HepG2 (cell line): Measurements from ENCODE around the gene ATIC. TPM values are rescaled to one million over a fixed set of nuclear protein-coding genes. Genes with fewer than 3 reads are reported as not detected.

ENCODE experiments used
- CCAR2 ChIP-seq: fragments of 200-400 bp; formaldehyde crosslinking; optimal IDR thresholded peaks from 2 replicates; pipeline ENCODE3; 2018; ENCODE audit warnings: low read depth, mild to moderate bottlenecking, low read length, moderate library complexity
- CREB1 ChIP-seq, 2 experiments: fragments of 450-650 bp in 1 of 2; IDR thresholded peaks; 2 replicates each; pipeline ENCODE4 v1.6.1; 2016 to 2017; ENCODE audit warnings: control low read depth in 1 of 2, mild to moderate bottlenecking in 1 of 2, missing compliant biosample characterization in 1 of 2, missing genetic modification characterization in 1 of 2
- DPF2 ChIP-seq: sonication (generic); formaldehyde crosslinking; IDR thresholded peaks from 2 replicates; pipeline ENCODE4 v1.4.0; 2020; ENCODE audit warnings: mild to moderate bottlenecking, low read depth, missing genetic modification reagents, borderline replicate concordance
- KAT2B ChIP-seq: fragments of 150-350 bp; IDR thresholded peaks from 2 replicates; pipeline ENCODE4 v1.6.1; 2014; ENCODE audit warnings: low read depth, low read length, borderline replicate concordance
- NR1H2 ChIP-seq: sonication (generic); formaldehyde crosslinking; IDR thresholded peaks from 2 replicates; pipeline ENCODE4 v1.8.1; 2022; ENCODE audit warnings: low read depth, missing genetic modification reagents, borderline replicate concordance
- RAD21 ChIP-seq: fragments of 450-650 bp; formaldehyde crosslinking; IDR thresholded peaks from 2 replicates; pipeline ENCODE4 v1.5.0; 2020; ENCODE audit warnings: mild to moderate bottlenecking
- RELA ChIP-seq: sonication (generic); formaldehyde crosslinking; IDR thresholded peaks from 2 replicates; pipeline ENCODE4 v1.4.0; 2020; ENCODE audit warnings: missing genetic modification reagents
- ZFP36L2 ChIP-seq: sonication (generic); formaldehyde crosslinking; IDR thresholded peaks from 2 replicates; pipeline ENCODE4 v1.4.0; 2020; ENCODE audit warnings: missing genetic modification reagents
- ZKSCAN5 ChIP-seq: sonication (generic); formaldehyde crosslinking; IDR thresholded peaks from 2 replicates; pipeline ENCODE4 v1.5.1; 2020; ENCODE audit warnings: mild to moderate bottlenecking, missing genetic modification reagents
- ZNF382 ChIP-seq: sonication (generic); formaldehyde crosslinking; IDR thresholded peaks from 2 replicates; pipeline ENCODE4 v1.5.0; 2020; ENCODE audit warnings: missing genetic modification reagents, mild to moderate bottlenecking, borderline replicate concordance
- ZNF724P ChIP-seq: sonication (generic); formaldehyde crosslinking; IDR thresholded peaks from 2 replicates; pipeline ENCODE4 v1.8.0; 2022; ENCODE audit warnings: missing genetic modification reagents, borderline replicate concordance
- ZNF841 ChIP-seq: sonication (generic); formaldehyde crosslinking; IDR thresholded peaks from 2 replicates; pipeline ENCODE4 v1.8.1; 2023; ENCODE audit warnings: missing genetic modification reagents, borderline replicate concordance
- ZSCAN12 ChIP-seq: sonication (generic); formaldehyde crosslinking; IDR thresholded peaks from 2 replicates; pipeline ENCODE4 v1.9.0; 2021; ENCODE audit warnings: mild to moderate bottlenecking, missing genetic modification reagents
- polyA plus RNA-seq, 8 experiments: library from polyadenylated mRNA; depleted of rRNA in 3 of 8; stranded (reverse) in 7 of 8; unstranded in 1 of 8; fragments of >200 nt; fragmentation: Illumina TruSeq in 4 of 8; extraction: Trizol in 4 of 8; gene quantifications; 2 replicates each; pipeline versions ENCODE4 v1.2.1 to v1.2.3, GENCODE V29; 2011 to 2016; ENCODE audit warnings: low read depth in 4 of 8, missing spikeins in 1 of 8, mixed read lengths in 1 of 8; ENCODE audit not compliant: insufficient read depth in 1 of 8
- total RNA-seq, 5 experiments: library from RNA; depleted of rRNA; stranded (reverse); fragments of >200 nt; fragmentation: Illumina TruSeq; extraction: Trizol; gene quantifications; 2 replicates each; pipeline ENCODE4 v1.2.3, GENCODE V29; 2016; ENCODE audit warnings: low read depth in 1 of 5
- TF ChIP-seq, protein P1 (sequence below): sonication (generic); formaldehyde crosslinking; conservative IDR thresholded peaks from 2 replicates; pipeline ENCODE4 v1.4.0; 2020; ENCODE audit warnings: missing genetic modification reagents
- TF ChIP-seq, protein P2 (sequence below): sonication (generic); formaldehyde crosslinking; IDR thresholded peaks from 2 replicates; pipeline ENCODE4 v1.4.0; 2020; ENCODE audit warnings: missing genetic modification reagents, borderline replicate concordance
- TF ChIP-seq, protein P3 (sequence below): sonication (generic); formaldehyde crosslinking; IDR thresholded peaks from 2 replicates; pipeline ENCODE4 v1.9.0; 2022; ENCODE audit warnings: low read depth, missing genetic modification reagents
- TF ChIP-seq, protein P4 (sequence below): sonication (generic); formaldehyde crosslinking; IDR thresholded peaks from 2 replicates; pipeline ENCODE4 v1.4.0; 2020; ENCODE audit warnings: missing genetic modification reagents

The ATIC gene
- total and polyA plus RNA-seq, 2 of the 13 experiments (the other 11 are each of a cell fraction or from before 2014, with no cell fraction given) = 89.8 to 146 TPM

DNA sequence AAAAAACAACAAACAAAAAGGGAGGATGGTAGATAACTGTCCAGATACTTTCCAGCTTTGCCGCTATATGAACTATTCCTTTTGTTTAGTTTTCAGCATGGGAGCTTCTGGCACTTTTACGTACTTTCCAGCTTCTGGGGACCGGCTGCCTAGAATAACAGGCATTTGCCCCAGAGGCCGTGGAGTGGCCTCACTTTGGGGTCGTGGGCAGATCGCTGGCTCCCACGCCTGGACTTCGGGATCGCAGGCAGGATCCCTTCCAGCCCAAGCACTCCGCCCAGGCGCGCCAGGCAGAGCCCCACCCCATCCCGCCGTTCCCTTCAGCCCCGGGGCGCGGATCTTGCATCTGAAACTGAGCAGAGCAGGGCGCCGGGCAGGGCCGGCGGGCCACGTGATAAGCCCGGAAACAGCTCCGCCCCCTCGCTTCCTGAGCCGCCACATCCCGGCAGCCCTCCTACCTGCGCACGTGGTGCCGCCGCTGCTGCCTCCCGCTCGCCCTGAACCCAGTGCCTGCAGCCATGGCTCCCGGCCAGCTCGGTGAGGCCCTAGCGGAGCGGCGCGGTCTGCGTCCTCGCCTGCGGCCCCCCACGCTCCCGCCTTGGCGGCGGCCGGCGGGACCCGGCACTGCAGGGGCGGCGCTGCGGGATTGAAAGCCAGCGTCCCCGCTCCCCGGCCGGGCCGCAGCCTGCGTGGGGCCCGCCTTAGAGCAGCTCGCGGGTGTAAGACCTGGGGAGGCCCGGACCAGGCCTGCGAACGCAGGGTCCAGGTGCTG lies at the start of gene ATIC (continued):
- TF ChIP-seq, protein P1, sequence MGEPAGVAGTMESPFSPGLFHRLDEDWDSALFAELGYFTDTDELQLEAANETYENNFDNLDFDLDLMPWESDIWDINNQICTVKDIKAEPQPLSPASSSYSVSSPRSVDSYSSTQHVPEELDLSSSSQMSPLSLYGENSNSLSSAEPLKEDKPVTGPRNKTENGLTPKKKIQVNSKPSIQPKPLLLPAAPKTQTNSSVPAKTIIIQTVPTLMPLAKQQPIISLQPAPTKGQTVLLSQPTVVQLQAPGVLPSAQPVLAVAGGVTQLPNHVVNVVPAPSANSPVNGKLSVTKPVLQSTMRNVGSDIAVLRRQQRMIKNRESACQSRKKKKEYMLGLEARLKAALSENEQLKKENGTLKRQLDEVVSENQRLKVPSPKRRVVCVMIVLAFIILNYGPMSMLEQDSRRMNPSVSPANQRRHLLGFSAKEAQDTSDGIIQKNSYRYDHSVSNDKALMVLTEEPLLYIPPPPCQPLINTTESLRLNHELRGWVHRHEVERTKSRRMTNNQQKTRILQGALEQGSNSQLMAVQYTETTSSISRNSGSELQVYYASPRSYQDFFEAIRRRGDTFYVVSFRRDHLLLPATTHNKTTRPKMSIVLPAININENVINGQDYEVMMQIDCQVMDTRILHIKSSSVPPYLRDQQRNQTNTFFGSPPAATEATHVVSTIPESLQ (CRISPR knock-in tag) = peak; percentile 90
- no peak for TF ChIP-seq KAT2B
- no peak for TF ChIP-seq ZNF382 (CRISPR knock-in tag)
- peak; percentile 93 for TF ChIP-seq ZNF841 (CRISPR knock-in tag)
- TF ChIP-seq, protein P2, sequence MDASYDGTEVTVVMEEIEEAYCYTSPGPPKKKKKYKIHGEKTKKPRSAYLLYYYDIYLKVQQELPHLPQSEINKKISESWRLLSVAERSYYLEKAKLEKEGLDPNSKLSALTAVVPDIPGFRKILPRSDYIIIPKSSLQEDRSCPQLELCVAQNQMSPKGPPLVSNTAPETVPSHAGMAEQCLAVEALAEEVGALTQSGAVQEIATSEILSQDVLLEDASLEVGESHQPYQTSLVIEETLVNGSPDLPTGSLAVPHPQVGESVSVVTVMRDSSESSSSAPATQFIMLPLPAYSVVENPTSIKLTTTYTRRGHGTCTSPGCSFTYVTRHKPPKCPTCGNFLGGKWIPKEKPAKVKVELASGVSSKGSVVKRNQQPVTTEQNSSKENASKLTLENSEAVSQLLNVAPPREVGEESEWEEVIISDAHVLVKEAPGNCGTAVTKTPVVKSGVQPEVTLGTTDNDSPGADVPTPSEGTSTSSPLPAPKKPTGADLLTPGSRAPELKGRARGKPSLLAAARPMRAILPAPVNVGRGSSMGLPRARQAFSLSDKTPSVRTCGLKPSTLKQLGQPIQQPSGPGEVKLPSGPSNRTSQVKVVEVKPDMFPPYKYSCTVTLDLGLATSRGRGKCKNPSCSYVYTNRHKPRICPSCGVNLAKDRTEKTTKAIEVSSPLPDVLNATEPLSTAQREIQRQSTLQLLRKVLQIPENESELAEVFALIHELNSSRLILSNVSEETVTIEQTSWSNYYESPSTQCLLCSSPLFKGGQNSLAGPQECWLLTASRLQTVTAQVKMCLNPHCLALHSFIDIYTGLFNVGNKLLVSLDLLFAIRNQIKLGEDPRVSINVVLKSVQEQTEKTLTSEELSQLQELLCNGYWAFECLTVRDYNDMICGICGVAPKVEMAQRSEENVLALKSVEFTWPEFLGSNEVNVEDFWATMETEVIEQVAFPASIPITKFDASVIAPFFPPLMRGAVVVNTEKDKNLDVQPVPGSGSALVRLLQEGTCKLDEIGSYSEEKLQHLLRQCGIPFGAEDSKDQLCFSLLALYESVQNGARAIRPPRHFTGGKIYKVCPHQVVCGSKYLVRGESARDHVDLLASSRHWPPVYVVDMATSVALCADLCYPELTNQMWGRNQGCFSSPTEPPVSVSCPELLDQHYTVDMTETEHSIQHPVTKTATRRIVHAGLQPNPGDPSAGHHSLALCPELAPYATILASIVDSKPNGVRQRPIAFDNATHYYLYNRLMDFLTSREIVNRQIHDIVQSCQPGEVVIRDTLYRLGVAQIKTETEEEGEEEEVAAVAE (CRISPR knock-in tag) = peak; percentile 80; the same call in 1 of the 2 replicates
- TF ChIP-seq RAD21 (CRISPR knock-in tag) = peak; percentile 65
- 0 out of 2 replicates have a peak, but pooled peaks have one; percentile 31 for TF ChIP-seq DPF2 (CRISPR knock-in tag)
- peak; percentile 97 for TF ChIP-seq ZNF724P (CRISPR knock-in tag)
- TF ChIP-seq ZKSCAN5 (CRISPR knock-in tag) = 0 out of 2 replicates have a peak, but pooled peaks have one; percentile 7
- TF ChIP-seq ZFP36L2 (CRISPR knock-in tag) = no peak; the same call in 1 of the 2 replicates
- no peak for TF ChIP-seq CCAR2
- TF ChIP-seq, protein P3, sequence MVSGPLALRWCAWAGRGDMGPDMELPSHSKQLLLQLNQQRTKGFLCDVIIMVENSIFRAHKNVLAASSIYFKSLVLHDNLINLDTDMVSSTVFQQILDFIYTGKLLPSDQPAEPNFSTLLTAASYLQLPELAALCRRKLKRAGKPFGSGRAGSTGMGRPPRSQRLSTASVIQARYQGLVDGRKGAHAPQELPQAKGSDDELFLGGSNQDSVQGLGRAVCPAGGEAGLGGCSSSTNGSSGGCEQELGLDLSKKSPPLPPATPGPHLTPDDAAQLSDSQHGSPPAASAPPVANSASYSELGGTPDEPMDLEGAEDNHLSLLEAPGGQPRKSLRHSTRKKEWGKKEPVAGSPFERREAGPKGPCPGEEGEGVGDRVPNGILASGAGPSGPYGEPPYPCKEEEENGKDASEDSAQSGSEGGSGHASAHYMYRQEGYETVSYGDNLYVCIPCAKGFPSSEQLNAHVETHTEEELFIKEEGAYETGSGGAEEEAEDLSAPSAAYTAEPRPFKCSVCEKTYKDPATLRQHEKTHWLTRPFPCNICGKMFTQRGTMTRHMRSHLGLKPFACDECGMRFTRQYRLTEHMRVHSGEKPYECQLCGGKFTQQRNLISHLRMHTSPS (CRISPR knock-in tag) = no peak
- TF ChIP-seq NR1H2 (CRISPR knock-in tag) = peak; percentile 74; the same call in 1 of the 2 replicates
- TF ChIP-seq CREB1 (IDR thresholded peaks at IDR 0.05) = no peak
- TF ChIP-seq CREB1 (CRISPR knock-in tag; IDR thresholded peaks at IDR 0.05) = no peak
- TF ChIP-seq, protein P4, sequence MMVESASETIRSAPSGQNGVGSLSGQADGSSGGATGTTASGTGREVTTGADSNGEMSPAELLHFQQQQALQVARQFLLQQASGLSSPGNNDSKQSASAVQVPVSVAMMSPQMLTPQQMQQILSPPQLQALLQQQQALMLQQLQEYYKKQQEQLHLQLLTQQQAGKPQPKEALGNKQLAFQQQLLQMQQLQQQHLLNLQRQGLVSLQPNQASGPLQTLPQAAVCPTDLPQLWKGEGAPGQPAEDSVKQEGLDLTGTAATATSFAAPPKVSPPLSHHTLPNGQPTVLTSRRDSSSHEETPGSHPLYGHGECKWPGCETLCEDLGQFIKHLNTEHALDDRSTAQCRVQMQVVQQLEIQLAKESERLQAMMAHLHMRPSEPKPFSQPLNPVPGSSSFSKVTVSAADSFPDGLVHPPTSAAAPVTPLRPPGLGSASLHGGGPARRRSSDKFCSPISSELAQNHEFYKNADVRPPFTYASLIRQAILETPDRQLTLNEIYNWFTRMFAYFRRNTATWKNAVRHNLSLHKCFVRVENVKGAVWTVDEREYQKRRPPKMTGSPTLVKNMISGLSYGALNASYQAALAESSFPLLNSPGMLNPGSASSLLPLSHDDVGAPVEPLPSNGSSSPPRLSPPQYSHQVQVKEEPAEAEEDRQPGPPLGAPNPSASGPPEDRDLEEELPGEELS (CRISPR knock-in tag) = peak; percentile 81; the same call in 1 of the 2 replicates
- peak; percentile 93; the same call in 1 of the 2 replicates for TF ChIP-seq ZSCAN12
- TF ChIP-seq RELA (CRISPR knock-in tag) = 0 out of 2 replicates have a peak, but pooled peaks have one; percentile 60
